Body of pancreas (tissue), 4 donors: ENCODE measurements around the gene HNRNPA1L2. TPM values are rescaled to one million over a fixed set of nuclear protein-coding genes. Genes with fewer than 3 reads are reported as not detected.

Experiments
- ATAC-seq: fragments of 150-250 bp; one replicate; pipeline ENCODE4 v1.9.1; 2016
- DNase-seq, 4 donors: peaks; one replicate each; pipeline ENCODE4 v3.0.0-alpha.2; 2019
- H3K27ac ChIP-seq, 4 donors: fragments of 200-600 bp; sonication (generic); 1 replicate in 3 of 4; 2 replicates in 1 of 4; pipeline versions ENCODE4 v1.5.1 to v1.6.1; 2016 to 2019; ENCODE audit warnings: mild to moderate bottlenecking in 1 of 4, mixed read lengths in 1 of 4, moderate library complexity in 1 of 4
- H3K27me3 ChIP-seq, 2 donors: fragments of 200-600 bp; sonication (generic); one replicate each; pipeline ENCODE4 v1.6.0; 2016; ENCODE audit warnings: mild to moderate bottlenecking in 1 of 2
- H3K36me3 ChIP-seq, 2 donors: fragments of 200-600 bp; sonication (generic); replicated peaks in 1 of 2; 2 replicates each; pipeline ENCODE4 v1.5.1; 2016; ENCODE audit warnings: low read depth in 2 of 2; ENCODE audit not compliant: insufficient read depth in 1 of 2
- H3K4me1 ChIP-seq: fragments of 200-600 bp; sonication (generic); one replicate; pipeline ENCODE4 v1.6.0; 2016
- H3K4me3 ChIP-seq, 2 donors: fragments of 200-600 bp; sonication (generic); 1 replicate in 1 of 2; 2 replicates in 1 of 2; pipeline ENCODE4 v1.5.1; 2016 to 2019
- H3K9me3 ChIP-seq, 3 donors: fragments of 200-600 bp; sonication (generic); 1 replicate in 2 of 3; 2 replicates in 1 of 3; pipeline ENCODE4 v1.5.1; 2016
- CTCF ChIP-seq, 7 experiments: fragments of 450-650 bp in 4 of 7; fragments of 200-600 bp in 3 of 7; sonication (generic) in 3 of 7; IDR thresholded peaks; one replicate each; pipeline ENCODE4 v1.5.1; 2016 to 2019; ENCODE audit warnings: antibody characterized with exemption in 7 of 7
- POLR2A ChIP-seq, 3 donors: fragments of 450-650 bp; IDR thresholded peaks; one replicate each; pipeline ENCODE4 v1.6.1; 2016; ENCODE audit warnings: antibody characterized with exemption in 3 of 3, mild to moderate bottlenecking in 2 of 3
- WGBS, 2 donors: methylation state at CpG; one replicate each; pipeline ENCODE4 v1.1.5; 2017; 5-methylcytosine and 5-hydroxymethylcytosine counted together
- intact Hi-C: fragments of 100-400 bp; cut with DNase I; formaldehyde crosslinking; loops from one replicate; pipeline ENCODE4 v1.15.1; 2023
- total RNA-seq, 2 donors: library from RNA; depleted of rRNA; stranded (reverse); fragments of >200 nt; gene quantifications; one replicate each; pipeline ENCODE4 v1.1.0, GENCODE V29; 2016

Gene HNRNPA1L2
- total RNA-seq, 2 donors from 2014 or later = 3.9 TPM; not detected in 1

- Histone ChIP-seq H3K36me3 (peaks cover 0 to 12% of the 10 kb centered on the region in 2 donors), H3K27ac (no peak overlapping the region), H3K4me3 (no peak overlapping the region), H3K27me3 (no peaks in the 10 kb centered on the region), H3K9me3 (no peaks in the 10 kb centered on the region), H3K4me1 (no peaks in the 10 kb centered on the region)
- 93 to 97% methylated on average over 4 of the region's 4 CpGs for WGBS, 2 donors
- ATAC-seq (no peak), DNase-seq (no peak)
- intact Hi-C loops = no loop called here
- no peak for TF ChIP-seq POLR2A (IDR thresholded peaks at IDR 0.05)
- no peak for TF ChIP-seq CTCF (IDR thresholded peaks at IDR 0.05)
These were observed 44.1 kb downstream of the HNRNPA1L2 start for GRCh38 chr13:52686376-52686775.

Other genes starting within 250 kb of the HNRNPA1L2 start
- 1 to 10 TPM; 1.3 TPM for gene THSD1, start 236.3 kb upstream of the HNRNPA1L2 start, total RNA-seq
- 10 to 100 TPM; 35.3 to 44.6 TPM for gene VPS36, start 191.8 kb upstream of the HNRNPA1L2 start, total RNA-seq
- 1 to 10 TPM; 5.2 to 5.9 TPM for gene CKAP2, start 187.0 kb upstream of the HNRNPA1L2 start, total RNA-seq
- gene SUGT1, start 10.4 kb downstream of the HNRNPA1L2 start, total RNA-seq = 10 to 100 TPM; 12.5 to 31.4 TPM
- gene CNMD, start 97.4 kb downstream of the HNRNPA1L2 start, total RNA-seq = under 1 TPM in 1 of 2 donors, not detected in 1; 0.78 TPM
- not detected for gene PCDH8, start 206.2 kb downstream of the HNRNPA1L2 start, total RNA-seq